ENCODE results near the gene GALK2.

GALK2 gene

GRCh38 chr15:49169880-49170597 lies at the start of gene GALK2:
Gene GALK2, plus strand, starts transcription at chr15:49170247. Its CDS starts 76 bp downstream, at chr15:49170323.
- Histone ChIP-seq H3K27me3 (ENCODE audit: low read depth) (no peaks in the 10 kb centered on the region), H3K4me3 (peak within 1 kb of the TSS; percentile 57), H3K9me3 (no peaks in the 10 kb centered on the region), H3K4me1 (peaks cover 8% of the 10 kb centered on the region), H3K36me3 (replicated peaks) (no peaks in the 10 kb centered on the region)
- DNase-seq (ENCODE audit: low spot score in 2 of 2) = peak; percentile 96 to 97
- in situ Hi-C loops (cut with MboI; ENCODE audit: low sequenced_read_pairs) = no loop called here

DNA sequence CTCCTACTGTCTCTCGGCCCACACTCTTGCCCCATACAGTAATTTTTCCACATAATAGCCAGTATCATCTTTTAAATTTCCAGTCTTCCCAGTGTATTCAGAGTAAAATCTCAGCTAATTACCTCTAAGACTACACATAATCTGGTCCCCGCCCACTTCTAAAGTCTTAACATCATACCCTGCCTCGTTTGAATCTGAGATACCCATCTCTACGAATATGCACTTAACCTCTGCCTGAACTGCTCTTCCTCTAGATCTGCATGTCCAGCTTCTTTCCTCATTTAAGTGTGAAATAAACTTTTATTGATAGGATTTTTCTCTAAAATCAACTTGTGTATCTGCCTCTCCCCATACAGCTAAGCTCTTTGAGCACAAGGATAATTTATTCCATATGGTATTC lies 49.2 kb upstream of the GALK2 start:
- 0 out of 2 replicates have a peak, but pooled peaks cover 5% of the 10 kb centered on the region for H3K4me1 ChIP-seq
- H3K9me3 ChIP-seq = no peaks in the 10 kb centered on the region
- no peak overlapping the region for H3K4me3 ChIP-seq
- no peak for DNase-seq (ENCODE audit: low spot score in 2 of 2)
- peaks cover 3% of the 10 kb centered on the region; the same call in 1 of the 2 replicates for H3K36me3 ChIP-seq (replicated peaks)
- in situ Hi-C loops (cut with MboI; ENCODE audit: low sequenced_read_pairs) = no loop called here
- no peaks in the 10 kb centered on the region for H3K27me3 ChIP-seq (ENCODE audit: low read depth)

- no peaks in the 10 kb centered on the region for H3K27me3 ChIP-seq (ENCODE audit: low read depth)
- no peak overlapping the region for H3K4me3 ChIP-seq
- in situ Hi-C loops (cut with MboI; ENCODE audit: low sequenced_read_pairs) = no loop called here
- no peak for DNase-seq (ENCODE audit: low spot score in 2 of 2)
- H3K4me1 ChIP-seq = peaks cover 5% of the 10 kb centered on the region
- H3K9me3 ChIP-seq = no peaks in the 10 kb centered on the region
- peaks cover 8% of the 10 kb centered on the region for H3K36me3 ChIP-seq (replicated peaks)
These were observed 48.1 kb upstream of the GALK2 start for GRCh38 chr15:49121901-49122300.

DNA sequence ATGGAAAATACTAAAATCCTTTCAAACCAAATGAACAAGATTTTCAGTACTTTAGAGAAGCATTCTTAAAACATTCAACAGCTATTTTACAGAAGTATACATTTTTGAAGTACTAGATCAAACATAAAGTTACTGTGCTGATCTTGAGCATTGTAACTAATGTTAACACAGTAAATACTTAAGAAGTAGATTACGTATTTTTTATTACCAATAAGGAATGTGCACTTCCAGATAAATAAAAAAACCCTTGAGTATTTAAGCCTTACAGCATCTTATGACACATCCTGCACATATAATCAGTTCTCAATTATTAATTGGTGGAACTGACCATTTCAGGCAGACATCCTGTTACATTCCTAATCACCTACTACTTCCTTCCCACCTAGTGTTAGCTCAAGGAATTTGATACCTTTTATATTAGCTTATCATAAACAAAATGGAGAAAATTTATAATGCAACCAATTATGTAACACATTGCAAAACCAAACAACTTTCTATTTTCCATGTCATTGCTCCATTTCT lies 47.4 kb upstream of the GALK2 start:
- Histone ChIP-seq H3K36me3 (replicated peaks) (peaks cover 15% of the 10 kb centered on the region), H3K27me3 (ENCODE audit: low read depth) (no peaks in the 10 kb centered on the region), H3K4me3 (no peak overlapping the region), H3K9me3 (no peaks in the 10 kb centered on the region), H3K4me1 (peaks cover 5% of the 10 kb centered on the region)
- no peak for DNase-seq (ENCODE audit: low spot score in 2 of 2)
- in situ Hi-C loops (cut with MboI; ENCODE audit: low sequenced_read_pairs) = no loop called here

DNA sequence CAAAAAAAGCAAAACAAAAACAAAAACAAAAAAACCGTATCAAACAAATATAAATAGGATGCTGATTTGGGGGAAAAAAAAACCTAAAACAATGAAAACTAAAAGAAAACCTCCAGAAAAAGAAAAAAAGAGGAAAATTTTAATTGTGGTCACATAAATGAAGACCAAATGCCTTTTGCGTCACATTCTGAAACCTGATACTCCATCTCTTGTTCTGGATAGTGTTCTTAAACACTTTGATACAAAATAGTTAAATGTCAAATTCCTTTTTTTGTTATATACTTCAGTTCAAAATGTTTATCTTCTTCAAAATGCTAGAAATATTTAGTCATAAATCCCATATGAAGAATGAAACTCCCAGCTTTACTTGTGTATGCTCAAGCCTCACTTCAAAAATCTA lies 45.7 kb upstream of the GALK2 start:
- in situ Hi-C loops (cut with MboI; ENCODE audit: low sequenced_read_pairs) = no loop called here
- Histone ChIP-seq H3K27me3 (ENCODE audit: low read depth) (no peaks in the 10 kb centered on the region), H3K4me1 (peaks cover 5% of the 10 kb centered on the region), H3K4me3 (no peak overlapping the region), H3K9me3 (no peaks in the 10 kb centered on the region), H3K36me3 (replicated peaks) (peaks cover 29% of the 10 kb centered on the region)
- no peak for DNase-seq (ENCODE audit: low spot score in 2 of 2)

GRCh38 chr15:49131403-49131802 lies 38.6 kb upstream of the GALK2 start:
- in situ Hi-C loops (cut with MboI; ENCODE audit: low sequenced_read_pairs) = no loop called here
- Histone ChIP-seq H3K9me3 (no peaks in the 10 kb centered on the region), H3K4me1 (peaks cover 4% of the 10 kb centered on the region), H3K27me3 (ENCODE audit: low read depth) (no peaks in the 10 kb centered on the region), H3K36me3 (replicated peaks) (peaks cover 77% of the 10 kb centered on the region), H3K4me3 (no peak overlapping the region)
- DNase-seq (ENCODE audit: low spot score in 2 of 2) = no peak

- H3K9me3 ChIP-seq = no peaks in the 10 kb centered on the region
- in situ Hi-C loops (cut with MboI; ENCODE audit: low sequenced_read_pairs) = no loop called here
- H3K4me3 ChIP-seq = no peak overlapping the region
- H3K4me1 ChIP-seq = no peaks in the 10 kb centered on the region
- H3K36me3 ChIP-seq (replicated peaks) = peaks cover 84% of the 10 kb centered on the region
- DNase-seq (ENCODE audit: low spot score in 2 of 2) = no peak
- no peaks in the 10 kb centered on the region for H3K27me3 ChIP-seq (ENCODE audit: low read depth)
These were observed 35.2 kb upstream of the GALK2 start for GRCh38 chr15:49134683-49135341.

GRCh38 chr15:49135342-49135857 lies 34.6 kb upstream of the GALK2 start:
- no peaks in the 10 kb centered on the region for H3K27me3 ChIP-seq (ENCODE audit: low read depth)
- in situ Hi-C loops (cut with MboI; ENCODE audit: low sequenced_read_pairs) = no loop called here

GRCh38 chr15:49135911-49136310 lies 34.1 kb upstream of the GALK2 start:
- no peak for DNase-seq (ENCODE audit: low spot score in 2 of 2)
- H3K4me1 ChIP-seq = no peaks in the 10 kb centered on the region
- H3K27me3 ChIP-seq (ENCODE audit: low read depth) = no peaks in the 10 kb centered on the region
- in situ Hi-C loops (cut with MboI; ENCODE audit: low sequenced_read_pairs) = no loop called here
- H3K9me3 ChIP-seq = no peaks in the 10 kb centered on the region
- H3K36me3 ChIP-seq (replicated peaks) = peaks cover 78% of the 10 kb centered on the region
- no peak overlapping the region for H3K4me3 ChIP-seq

More at GRCh38 chr15:49135342-49135857, 34.6 kb upstream of the GALK2 start:
- Histone ChIP-seq H3K4me3 (no peak overlapping the region), H3K9me3 (no peaks in the 10 kb centered on the region), H3K4me1 (no peaks in the 10 kb centered on the region), H3K36me3 (replicated peaks) (peaks cover 83% of the 10 kb centered on the region)
- no peak for DNase-seq (ENCODE audit: low spot score in 2 of 2)

DNA sequence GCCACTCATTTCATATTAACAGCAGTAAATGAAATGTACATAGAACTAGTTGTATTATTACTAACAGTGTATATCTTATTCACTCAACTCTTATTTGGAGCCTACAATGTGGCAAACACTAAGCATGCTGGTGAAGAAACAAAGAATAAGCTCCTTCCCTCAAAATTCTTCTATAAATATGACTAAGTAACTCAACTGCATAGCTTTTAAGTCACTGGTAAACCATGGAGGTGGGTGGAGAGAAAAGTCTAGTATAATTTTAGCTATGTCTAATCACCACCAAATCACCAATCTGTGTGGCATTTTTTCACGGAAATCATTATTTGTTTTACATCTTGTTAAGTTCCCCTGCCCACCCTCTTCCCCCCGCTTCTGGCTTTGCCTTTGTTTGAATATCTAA lies 32.2 kb upstream of the GALK2 start:
- H3K4me3 ChIP-seq = no peak overlapping the region

DNA sequence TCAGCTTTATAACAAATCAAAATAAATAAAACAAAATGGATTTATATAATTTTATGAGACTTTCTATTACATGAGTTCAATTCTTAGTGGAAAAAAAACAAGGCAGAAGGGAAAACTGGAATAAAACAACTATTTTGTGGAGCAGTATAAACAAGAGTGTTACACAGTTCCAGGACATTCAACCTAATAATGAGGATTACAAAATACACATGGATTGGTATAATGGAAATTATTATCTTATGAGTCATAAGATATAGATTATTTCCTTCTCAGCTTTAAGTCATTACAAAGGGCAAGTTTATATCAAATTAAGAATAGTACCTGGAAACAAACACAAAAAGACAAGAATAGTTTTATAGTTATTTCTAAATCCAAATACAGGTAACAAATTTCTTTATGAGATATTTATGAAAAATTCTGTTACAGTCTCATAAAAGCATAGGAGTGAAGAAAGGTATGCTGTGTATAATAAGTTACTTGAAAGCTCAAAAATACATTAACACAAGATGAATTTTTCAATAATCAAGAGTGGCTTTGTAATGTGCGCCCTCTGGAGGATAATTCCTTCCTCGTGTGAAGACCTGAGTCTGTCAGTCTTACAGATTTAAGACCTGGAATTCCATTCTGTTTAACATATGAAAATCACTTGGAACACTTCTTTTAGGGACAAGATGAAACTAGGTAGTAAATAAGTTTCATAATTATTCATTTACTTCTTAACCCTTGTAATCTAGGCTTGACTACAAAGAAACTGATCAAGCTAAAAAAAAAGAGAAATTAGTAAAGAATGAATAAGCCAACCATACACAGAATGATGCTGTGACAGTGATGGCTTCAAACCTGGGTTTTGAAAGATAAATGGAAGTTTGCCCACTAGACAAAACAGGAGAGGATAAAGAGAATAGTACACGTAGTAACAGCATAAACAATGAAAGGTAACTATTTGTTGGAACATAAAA lies 24.1 kb upstream of the GALK2 start:
- in situ Hi-C loops (cut with MboI; ENCODE audit: low sequenced_read_pairs) = no loop called here
- H3K4me3 ChIP-seq = no peak overlapping the region
- peak; percentile 68 to 78 for DNase-seq (ENCODE audit: low spot score in 2 of 2)

More for the DNA sequence above, 32.2 kb upstream of the GALK2 start:
- Histone ChIP-seq H3K36me3 (replicated peaks) (peaks cover 85% of the 10 kb centered on the region), H3K27me3 (ENCODE audit: low read depth) (no peaks in the 10 kb centered on the region), H3K4me1 (no peaks in the 10 kb centered on the region), H3K9me3 (no peaks in the 10 kb centered on the region)
- no peak for DNase-seq (ENCODE audit: low spot score in 2 of 2)
- in situ Hi-C loops (cut with MboI; ENCODE audit: low sequenced_read_pairs) = no loop called here

DNA sequence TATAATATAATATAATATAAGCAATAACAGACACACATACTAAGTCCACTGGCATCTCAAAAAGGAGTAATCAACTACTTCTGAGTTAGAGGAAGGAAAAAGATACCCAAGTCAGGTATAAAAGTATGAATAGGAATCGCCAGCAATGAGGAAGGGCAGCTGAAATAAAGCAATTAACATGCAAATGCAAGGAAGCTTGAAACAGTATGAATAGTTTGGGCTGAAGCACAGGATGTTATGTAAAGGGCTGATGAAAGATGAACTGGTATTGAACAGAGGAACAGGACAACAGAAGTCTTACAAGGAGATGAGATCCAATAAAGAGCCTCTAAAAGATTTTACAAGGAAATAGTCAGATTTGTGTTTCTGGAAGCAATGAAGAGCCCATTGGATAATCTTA lies 21.7 kb upstream of the GALK2 start:
- H3K36me3 ChIP-seq (replicated peaks) = peaks cover 20% of the 10 kb centered on the region
- H3K4me3 ChIP-seq = no peak overlapping the region
- in situ Hi-C loops (cut with MboI; ENCODE audit: low sequenced_read_pairs) = no loop called here
- H3K9me3 ChIP-seq = no peaks in the 10 kb centered on the region
- H3K27me3 ChIP-seq (ENCODE audit: low read depth) = no peaks in the 10 kb centered on the region
- H3K4me1 ChIP-seq = peaks cover 23% of the 10 kb centered on the region
- DNase-seq (ENCODE audit: low spot score in 2 of 2) = peak in 1 of 2 experiments; percentile 27

More for the DNA sequence above, 24.1 kb upstream of the GALK2 start:
- Histone ChIP-seq H3K27me3 (ENCODE audit: low read depth) (no peaks in the 10 kb centered on the region), H3K4me1 (peaks cover 23% of the 10 kb centered on the region), H3K9me3 (no peaks in the 10 kb centered on the region), H3K36me3 (replicated peaks) (peaks cover 42% of the 10 kb centered on the region)

DNA sequence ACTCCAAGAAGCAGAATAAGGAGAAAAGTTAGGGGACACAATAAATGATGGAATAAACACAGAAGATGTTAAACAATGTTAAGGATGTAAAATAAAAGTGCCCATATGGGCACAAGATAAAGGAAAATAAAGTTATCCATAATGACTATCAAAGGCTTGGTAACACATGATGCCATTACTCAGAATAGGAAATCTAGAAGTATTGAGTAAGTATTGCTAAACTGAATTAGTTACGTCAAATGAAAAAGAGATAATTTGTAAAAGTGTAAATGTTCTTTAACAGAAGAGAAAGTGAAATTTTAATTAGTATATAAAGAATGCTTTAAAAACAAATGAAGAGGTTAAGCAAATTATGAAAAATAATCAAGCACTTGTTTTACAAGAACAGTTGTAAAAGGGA lies 21.3 kb upstream of the GALK2 start:
- Histone ChIP-seq H3K4me3 (no peak overlapping the region), H3K36me3 (replicated peaks) (peaks cover 16% of the 10 kb centered on the region), H3K4me1 (peaks cover 25% of the 10 kb centered on the region), H3K27me3 (ENCODE audit: low read depth) (no peaks in the 10 kb centered on the region), H3K9me3 (no peaks in the 10 kb centered on the region)
- no peak for DNase-seq (ENCODE audit: low spot score in 2 of 2)
- in situ Hi-C loops (cut with MboI; ENCODE audit: low sequenced_read_pairs) = no loop called here
